HG03354 (cell line): ENCODE data around the gene FOXD4L6.
"Not testable (repeated sequence)": the region's sequence is repeated elsewhere in the genome, so short reads cannot be mapped to it uniquely, and the experiment has no call there.

Source experiments
- ATAC-seq: cut with Tn5 transposase; IDR thresholded peaks from one replicate; pipeline ENCODE4 v1.9.1; 2021; ENCODE audit warnings: mild to moderate bottlenecking; ENCODE audit not compliant: unreplicated experiment, poor library complexity, severe bottlenecking

FOXD4L6 gene

GRCh38 chr9:41128581-41128980 is at the start of gene FOXD4L6:
Gene FOXD4L6, minus strand, starts transcription at chr9:41128681. Its CDS starts 298 bp downstream, at chr9:41128383.
- not testable (repeated sequence) for ATAC-seq

GRCh38 chr9:41174994-41175393 is 46.5 kb upstream of the FOXD4L6 start:
- ATAC-seq = not testable (repeated sequence)

- ATAC-seq = not testable (repeated sequence)
Measured at GRCh38 chr9:41150116-41150515, 21.6 kb upstream of the FOXD4L6 start.

DNA sequence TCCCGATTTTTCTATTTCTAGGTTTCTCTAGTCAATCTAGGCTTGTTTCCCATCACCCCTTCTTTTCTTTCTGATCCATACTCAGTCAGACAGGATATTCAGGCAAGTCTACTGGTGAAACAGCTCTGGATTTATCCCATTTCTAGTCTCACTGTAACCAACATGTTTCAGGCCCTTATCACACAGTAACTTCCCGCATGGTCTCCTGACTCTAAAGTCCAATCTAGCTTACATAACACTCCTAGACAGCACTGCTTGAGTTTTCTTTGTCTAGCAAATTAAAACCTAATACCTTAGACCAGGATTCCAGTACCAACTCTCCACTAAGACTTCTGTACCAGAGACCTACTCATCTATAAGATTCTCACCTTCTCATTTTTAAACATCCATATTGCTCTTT is 13.4 kb upstream of the FOXD4L6 start:
- ATAC-seq = not testable (repeated sequence)

GRCh38 chr9:41126746-41127446 is 1.6 kb downstream of the FOXD4L6 start:
- not testable (repeated sequence) for ATAC-seq

GRCh38 chr9:41125936-41126335 is 2.5 kb downstream of the FOXD4L6 start:
- not testable (repeated sequence) for ATAC-seq

- not testable (repeated sequence) for ATAC-seq
Measured at GRCh38 chr9:41125109-41125658, 3.3 kb downstream of the FOXD4L6 start.

- ATAC-seq = not testable (repeated sequence)
Measured at GRCh38 chr9:41124250-41125108, 4.0 kb downstream of the FOXD4L6 start.

DNA sequence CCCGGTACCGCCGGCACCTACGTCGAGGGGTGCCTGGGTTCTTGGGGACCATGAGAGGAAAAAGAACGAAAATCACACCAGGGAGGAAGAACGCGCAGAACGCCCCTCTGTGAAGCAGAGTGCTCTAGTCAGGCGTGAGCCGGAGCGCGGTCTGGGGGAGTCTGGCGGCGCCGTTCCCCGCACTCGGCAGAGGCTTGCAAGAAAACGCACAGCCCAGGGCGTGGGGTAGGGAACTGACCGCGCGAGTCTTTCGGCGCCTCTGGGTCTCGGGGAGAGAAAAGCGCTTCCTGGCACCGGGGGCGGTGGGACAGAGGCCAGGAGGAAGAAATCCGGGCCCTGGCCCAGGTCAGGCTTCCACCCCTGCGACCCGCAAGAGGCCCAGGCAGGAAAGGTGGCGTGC is 4.7 kb downstream of the FOXD4L6 start:
- not testable (repeated sequence) for ATAC-seq

DNA sequence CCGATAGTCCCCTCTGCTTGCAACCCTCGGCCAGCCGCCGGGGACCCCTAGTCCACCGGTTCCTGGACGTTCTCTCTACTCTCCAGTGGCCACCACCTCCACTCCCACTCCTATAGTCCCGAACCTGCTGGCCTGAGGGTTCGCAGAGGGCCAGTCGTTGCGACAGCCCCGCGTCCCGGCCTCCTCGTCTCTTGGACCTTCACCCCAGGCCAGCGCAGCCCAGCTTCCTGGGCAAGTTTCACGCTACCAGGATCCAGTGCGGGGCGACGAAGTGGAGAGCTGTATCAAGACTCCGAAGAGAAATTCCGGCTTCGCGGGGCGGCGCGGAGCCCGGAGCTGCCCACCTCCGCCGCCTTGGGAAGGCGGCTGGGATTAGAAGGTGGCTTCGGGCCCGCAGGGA is 5.1 kb downstream of the FOXD4L6 start:
- not testable (repeated sequence) for ATAC-seq

DNA sequence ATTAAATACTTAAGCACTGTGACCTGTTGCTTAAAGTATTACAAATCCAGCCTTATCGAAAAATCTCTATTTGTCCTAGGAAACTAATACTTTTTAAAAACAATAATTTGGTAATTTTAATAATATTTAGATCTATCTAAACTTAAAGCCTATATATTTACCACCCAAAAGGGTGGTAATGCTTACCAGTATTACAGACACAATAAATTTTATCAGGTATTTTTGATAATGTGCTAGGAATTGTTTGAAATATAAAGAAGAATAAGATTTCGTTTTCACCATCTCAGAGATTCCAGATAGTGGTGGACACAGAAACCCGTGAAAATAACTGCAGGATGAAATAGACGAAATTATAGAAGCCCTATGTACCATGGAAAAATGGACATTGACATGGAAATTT is 7.8 kb downstream of the FOXD4L6 start:
- ATAC-seq = not testable (repeated sequence)

DNA sequence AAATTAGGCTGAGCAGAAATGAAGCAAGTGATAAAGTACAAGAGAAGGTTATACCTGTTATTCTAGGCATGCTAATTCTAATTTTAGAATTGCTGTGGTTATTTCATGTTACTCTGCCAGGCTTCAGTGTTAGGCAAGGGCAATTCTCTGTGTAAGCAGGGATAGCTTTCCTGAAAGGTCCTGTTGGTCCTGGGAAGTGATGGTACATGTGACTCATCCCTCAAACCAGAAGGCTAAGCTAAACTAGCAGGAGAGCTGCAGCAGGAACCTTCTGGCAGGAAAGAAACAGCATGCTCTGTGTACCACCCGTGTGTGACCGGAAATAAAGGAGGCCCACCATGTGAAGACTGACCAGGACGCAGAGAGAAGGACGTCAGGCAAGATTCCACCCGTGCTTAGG is 8.8 kb downstream of the FOXD4L6 start:
- ATAC-seq = not testable (repeated sequence)

- ATAC-seq = not testable (repeated sequence)
Measured at GRCh38 chr9:41119311-41119710, 9.2 kb downstream of the FOXD4L6 start.

- not testable (repeated sequence) for ATAC-seq
Measured at GRCh38 chr9:41113348-41113747, 15.1 kb downstream of the FOXD4L6 start.

GRCh38 chr9:41111414-41111813 is 17.1 kb downstream of the FOXD4L6 start:
- ATAC-seq = not testable (repeated sequence)

GRCh38 chr9:41110913-41111312 is 17.6 kb downstream of the FOXD4L6 start:
- not testable (repeated sequence) for ATAC-seq

DNA sequence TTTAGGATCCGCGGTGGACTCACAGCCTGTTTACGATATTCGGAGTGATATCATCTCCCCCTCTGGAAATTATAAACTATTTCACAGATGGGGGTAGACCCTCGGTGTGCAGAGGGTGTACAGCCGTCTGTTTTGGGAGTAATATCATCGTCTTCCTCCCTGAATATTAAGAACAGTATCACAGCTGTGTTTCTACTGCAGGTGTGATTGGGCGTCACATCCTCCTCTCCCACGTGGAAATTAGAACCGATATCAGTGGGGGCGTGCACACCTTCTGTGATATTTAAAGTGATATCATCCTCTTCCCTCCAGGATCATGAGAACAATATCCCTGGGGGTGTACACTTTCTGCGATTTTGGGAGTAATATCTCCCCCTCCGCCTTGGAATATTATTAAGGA is 19.2 kb downstream of the FOXD4L6 start:
- ATAC-seq = not testable (repeated sequence)

- ATAC-seq = not testable (repeated sequence)
Measured at GRCh38 chr9:41108816-41109215, 19.7 kb downstream of the FOXD4L6 start.

DNA sequence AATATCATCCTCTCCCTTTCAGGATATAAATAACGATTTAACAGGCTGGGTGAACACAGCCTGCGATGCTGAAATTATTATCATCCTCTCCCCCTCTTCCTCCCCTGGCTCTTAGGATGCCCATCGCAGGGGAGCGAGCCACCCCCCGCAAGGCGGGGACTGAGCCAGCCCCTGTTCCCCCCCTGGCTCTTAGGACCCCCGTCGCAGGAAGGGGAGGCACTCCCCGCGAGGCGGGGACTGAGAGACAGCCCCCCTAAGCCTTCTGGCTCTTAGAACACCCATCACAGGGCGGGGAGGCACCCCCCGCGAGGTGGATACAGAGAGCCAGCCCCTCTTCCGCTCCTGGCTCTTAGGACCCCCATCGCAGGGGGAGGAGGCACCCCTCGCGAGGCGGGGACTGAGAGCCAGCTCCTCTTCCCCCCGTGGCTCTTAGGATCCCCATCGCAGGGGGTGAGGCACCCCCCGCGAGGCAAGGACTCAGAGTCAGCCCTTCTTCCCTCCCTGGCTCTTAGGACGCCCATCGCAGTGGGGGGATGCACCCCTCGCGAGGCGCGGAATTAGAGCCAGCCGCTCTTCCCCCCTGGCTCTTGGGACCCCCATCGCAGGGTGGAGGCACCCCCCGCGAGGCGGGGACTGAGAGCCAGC is 21.9 kb downstream of the FOXD4L6 start:
- not testable (repeated sequence) for ATAC-seq
